Measurements from ENCODE around the gene SMLR1.
A peak's percentile ranks its signal among the peaks of the same experiment; 100 is the strongest.

DNA sequence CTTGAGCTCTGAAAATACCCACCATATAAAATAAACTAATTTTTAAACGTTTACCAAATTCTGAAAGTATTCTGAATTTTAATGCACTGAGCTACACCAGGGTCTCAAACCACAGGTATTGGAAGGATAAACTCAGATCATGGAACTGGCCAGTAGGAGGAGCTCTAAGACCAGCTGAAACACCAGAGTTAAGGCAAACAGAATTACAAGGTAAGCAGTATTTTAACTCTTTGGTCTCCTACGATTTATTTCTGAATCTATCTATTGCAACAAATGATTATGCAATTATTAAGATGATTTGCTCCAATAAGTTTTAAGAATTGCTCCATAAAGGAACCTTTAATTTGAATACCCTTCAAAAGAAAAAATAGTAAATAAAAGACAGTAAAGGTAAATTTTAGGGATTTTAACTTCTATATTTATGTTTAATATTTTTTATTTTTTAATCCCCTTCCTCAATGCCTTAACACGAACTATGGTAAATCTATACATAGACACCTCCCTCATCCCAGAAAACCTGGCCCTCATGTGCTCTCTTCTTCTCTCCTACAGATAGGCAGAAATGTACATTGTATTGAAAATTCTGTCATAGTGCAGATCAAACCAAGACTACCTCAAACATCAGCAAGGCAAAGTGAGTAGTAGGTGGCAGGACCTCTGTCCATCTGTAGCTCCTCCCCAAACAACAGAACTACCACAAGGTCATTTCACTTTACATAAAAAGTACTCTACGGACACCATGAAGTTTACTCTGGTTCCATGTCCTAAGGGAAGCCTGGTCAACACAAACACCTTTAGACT, 58.4 kb downstream of the SMLR1 start:
- TF ChIP-seq POLR2A (IDR thresholded peaks at IDR 0.05; ENCODE audit: borderline replicate concordance, extremely low read depth, insufficient read depth, insufficient read length): no peak
- TF ChIP-seq, protein P1, sequence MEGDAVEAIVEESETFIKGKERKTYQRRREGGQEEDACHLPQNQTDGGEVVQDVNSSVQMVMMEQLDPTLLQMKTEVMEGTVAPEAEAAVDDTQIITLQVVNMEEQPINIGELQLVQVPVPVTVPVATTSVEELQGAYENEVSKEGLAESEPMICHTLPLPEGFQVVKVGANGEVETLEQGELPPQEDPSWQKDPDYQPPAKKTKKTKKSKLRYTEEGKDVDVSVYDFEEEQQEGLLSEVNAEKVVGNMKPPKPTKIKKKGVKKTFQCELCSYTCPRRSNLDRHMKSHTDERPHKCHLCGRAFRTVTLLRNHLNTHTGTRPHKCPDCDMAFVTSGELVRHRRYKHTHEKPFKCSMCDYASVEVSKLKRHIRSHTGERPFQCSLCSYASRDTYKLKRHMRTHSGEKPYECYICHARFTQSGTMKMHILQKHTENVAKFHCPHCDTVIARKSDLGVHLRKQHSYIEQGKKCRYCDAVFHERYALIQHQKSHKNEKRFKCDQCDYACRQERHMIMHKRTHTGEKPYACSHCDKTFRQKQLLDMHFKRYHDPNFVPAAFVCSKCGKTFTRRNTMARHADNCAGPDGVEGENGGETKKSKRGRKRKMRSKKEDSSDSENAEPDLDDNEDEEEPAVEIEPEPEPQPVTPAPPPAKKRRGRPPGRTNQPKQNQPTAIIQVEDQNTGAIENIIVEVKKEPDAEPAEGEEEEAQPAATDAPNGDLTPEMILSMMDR (IDR thresholded peaks at IDR 0.05 in 2 of 3, conservative IDR thresholded peaks at IDR 0.05 in 1 of 3; ENCODE audit: borderline replicate concordance in 1 of 3, insufficient read depth in 1 of 3, low read depth in 2 of 3, low read length in 2 of 3): peak; percentile 74 to 90 (median 84)
- TF ChIP-seq TCF7L2 (IDR thresholded peaks at IDR 0.05; ENCODE audit: borderline replicate concordance, extremely low read depth, insufficient read depth, insufficient read length): no peak
- TF ChIP-seq POLR2AphosphoS5 (IDR thresholded peaks at IDR 0.05; ENCODE audit: low read depth, low read length): no peak
- TF ChIP-seq SIN3A (IDR thresholded peaks at IDR 0.05; ENCODE audit: low read depth): no peak
- TF ChIP-seq, protein P2, sequence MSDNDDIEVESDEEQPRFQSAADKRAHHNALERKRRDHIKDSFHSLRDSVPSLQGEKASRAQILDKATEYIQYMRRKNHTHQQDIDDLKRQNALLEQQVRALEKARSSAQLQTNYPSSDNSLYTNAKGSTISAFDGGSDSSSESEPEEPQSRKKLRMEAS (IDR thresholded peaks at IDR 0.05): no peak
- TF ChIP-seq CEBPB (IDR thresholded peaks at IDR 0.05; ENCODE audit: low read depth): no peak
- no peak for TF ChIP-seq EZH2phosphoT487 (IDR thresholded peaks at IDR 0.05; ENCODE audit: borderline replicate concordance)

Measured in HCT116 (cell line).